ENCODE measurements around the gene SLIT2.

The SLIT2 gene

DNA sequence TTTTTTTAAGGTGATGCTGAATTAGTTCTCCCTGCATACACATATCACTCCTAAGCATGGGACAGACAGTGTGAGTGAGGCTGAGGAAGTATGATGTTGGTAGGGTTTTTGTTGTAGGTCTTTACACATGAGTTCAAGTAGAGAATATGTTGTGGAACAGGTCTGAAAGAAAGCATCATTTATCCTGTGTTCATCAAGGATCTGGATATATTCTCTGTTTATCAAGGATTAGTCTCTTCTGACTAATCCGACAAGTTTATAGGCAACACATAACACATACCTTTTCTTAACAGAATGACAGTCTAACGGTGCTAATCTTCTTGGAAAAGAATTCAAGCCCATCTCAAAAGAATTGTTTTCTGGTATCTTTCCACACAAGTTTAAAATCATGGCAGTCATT is 10.5 kb downstream of the SLIT2 start:
- no peak for DNase-seq

DNA sequence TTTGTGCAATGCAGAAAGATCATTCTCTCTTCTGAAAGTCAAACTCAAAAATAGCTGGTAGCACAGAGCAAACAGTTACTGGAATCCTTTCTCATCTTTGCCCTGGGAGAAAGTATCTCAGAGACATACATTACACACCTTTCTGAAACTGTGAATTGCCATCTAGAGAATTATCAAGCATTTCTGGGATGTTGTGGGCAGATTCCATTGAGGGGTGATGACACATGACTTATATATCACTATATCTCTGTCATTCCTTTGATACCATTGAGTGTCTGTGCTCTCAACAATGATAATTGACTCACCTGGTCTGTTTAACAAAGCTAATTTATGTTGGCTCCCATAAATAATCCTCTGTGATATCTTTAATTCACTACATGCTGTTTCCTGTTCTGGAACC is 13.0 kb downstream of the SLIT2 start:
- no peak for DNase-seq

DNA sequence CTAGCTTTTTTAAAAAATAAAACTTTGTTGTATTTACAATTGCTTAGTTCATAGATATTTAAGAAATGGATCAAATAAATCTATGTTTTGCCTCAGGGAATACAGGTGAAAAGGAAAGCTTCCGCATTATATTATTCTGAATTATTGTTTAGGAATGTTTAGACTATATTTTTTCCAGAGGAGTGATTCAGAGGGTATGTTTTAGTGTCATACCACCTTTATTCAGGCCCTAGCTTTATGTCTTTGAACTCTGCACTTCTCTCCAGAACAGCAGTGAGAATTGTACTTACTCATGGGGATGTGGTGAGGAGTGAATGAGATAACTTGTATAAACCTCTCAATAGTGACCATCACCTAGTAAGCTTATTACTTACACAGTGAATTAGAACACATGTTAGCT is 14.0 kb downstream of the SLIT2 start:
- DNase-seq: no peak

DNA sequence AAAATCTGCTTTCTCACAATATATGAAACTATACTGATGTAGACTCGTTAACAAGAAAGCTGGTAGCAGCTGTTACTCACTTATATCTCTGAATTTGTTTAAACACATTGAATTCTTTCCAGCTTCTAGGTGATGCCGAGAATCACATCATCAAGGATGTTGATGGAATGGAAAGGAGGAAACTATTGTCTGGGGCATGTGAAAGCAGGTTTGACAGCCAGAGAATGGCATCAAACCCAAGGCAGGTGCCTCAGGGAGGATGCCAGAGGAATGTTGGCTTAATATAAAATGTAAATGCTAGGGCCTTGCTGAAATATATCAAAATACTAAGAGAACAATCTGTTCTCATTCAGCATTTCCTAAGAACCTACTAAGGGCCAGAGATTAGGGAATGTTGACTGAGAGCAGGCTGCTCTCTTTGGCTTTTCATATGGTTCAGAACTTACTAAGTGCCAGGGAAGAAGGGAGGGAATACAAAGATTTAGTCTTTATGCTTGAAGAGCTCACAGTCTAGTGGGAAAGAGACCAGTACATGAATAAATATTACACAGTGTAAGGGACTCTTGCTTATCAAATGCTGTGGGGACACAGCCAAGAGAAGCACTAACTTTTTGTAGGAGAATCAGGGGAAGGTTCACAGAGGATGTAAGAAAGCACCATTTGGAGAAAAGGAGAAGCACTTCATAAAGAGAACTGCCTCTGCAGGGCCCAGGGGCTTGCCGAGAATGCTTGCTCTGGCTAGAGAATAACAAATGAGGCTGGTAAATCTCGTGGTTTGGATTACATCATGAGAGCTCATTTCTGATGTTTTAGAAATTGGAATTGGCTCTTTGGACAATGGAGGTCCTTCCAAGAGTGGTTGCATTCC is 14.7 kb downstream of the SLIT2 start:
- peak in 1 of 56 donors; percentile 2 for DNase-seq

DNA sequence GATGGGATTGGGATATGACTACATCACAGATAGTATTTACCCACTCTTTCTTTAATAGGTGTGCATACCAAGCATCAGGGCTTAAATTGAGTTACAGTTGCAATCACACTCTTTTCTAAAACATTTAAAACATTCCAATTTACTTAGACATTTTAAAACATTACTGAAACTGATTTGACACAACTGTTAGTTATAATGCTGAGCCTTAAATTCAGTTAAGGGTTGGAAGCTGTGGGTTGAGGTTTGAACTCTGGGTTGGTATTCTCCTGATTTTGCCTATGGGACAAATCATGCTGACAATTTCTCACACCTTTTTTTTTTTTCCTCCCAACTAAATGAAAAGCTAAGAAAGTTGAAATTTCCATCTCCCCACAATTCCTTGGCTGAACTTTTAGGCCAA is 16.3 kb downstream of the SLIT2 start:
- DNase-seq: no peak

DNA sequence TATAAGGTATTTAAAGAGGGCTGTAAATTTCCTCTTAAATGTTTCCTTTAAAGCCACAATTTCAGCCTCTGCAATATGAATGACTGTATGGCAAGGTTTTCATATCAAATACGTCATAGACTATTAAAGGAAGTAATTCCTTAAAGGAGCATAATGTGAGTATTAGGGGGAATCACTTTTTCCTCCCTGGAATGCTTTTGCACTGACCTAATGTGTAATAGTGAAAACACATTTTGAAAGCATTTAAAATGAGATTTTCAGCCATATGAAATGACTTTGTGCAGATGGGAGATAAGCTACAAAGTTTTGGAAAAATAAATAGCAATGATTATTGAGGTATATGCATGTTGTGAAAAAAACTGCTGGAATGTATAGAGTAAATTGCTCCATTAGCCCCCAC is 17.6 kb downstream of the SLIT2 start:
- DNase-seq: no peak

DNA sequence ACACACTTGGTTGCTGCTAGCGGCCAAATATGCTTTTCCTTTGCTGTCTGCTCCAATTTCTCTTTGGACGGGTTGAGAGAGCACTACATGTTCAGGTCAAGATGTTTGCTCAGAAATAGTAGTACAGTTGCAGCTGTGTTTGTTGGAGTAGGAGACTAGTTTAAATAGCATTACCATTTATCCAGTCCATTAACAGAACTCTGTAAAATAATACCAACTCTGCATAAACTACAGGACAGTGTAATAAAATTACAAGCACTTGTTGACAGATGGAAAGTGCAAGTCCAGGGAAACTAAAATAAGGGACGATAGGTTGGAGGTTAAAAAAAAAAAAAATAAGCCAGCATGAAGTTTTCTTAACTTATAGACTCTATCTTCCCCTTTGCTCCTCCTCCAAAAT is 20.2 kb downstream of the SLIT2 start:
- no peak for DNase-seq

DNA sequence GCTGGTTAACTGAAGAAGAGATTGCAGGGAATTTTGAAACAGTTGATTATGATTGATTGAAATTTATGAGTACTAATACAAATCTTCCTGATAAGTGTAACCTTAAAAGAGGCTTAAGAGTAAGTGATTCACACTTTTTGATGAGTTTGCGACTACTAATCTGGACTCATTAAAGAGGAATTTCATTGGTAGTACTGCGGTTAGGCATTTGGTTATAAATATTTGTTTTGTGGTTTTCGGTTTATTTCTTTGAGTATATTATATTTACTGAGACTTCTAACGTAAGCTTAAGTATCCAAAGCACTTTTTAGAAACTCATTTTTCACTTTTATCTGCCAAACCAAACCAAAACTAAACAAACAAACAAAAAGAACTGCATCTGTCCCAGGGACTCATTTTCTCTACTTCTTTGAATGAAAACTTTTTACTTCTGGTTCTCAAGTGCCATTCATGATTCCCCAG is 20.7 kb downstream of the SLIT2 start:
- DNase-seq: no peak

DNA sequence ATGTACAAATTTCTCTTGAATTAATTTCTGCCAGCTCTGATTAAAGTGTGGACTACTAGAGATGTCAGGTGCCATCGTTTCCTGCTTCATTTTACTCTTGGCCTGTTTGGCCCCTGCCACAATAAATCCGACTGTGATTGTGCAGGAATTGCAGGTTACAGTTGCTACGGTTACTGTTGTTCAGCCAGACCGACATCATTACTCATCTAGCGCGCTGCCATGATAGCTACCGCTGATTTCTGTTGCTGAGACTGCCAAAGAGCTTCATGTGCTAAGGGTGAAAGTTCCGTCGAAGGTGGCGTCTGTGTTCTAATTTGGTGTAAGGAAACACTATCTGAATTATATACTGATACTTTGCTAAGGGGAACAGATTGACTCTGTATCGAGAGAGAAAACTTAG is 22.1 kb downstream of the SLIT2 start:
- no peak for DNase-seq

DNA sequence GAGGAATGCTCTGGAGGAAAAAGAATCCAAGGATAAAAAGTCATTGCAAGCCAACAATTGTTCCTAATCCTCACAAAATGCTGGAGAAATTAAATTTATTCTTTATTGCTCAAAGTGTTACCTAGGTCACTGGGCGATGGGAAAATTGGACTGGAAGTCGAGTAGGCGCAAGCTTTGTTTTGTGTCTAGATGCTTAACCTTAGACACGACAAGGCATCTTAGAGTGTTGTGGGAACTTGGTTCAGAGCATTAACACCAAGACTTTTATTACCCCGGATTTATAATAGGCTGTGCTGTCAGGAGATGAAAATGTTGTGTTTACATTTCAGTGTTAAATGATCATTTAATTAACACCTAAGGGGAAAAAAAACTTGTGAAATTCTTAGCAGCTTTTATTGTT is 25.1 kb downstream of the SLIT2 start:
- DNase-seq: no peak

DNA sequence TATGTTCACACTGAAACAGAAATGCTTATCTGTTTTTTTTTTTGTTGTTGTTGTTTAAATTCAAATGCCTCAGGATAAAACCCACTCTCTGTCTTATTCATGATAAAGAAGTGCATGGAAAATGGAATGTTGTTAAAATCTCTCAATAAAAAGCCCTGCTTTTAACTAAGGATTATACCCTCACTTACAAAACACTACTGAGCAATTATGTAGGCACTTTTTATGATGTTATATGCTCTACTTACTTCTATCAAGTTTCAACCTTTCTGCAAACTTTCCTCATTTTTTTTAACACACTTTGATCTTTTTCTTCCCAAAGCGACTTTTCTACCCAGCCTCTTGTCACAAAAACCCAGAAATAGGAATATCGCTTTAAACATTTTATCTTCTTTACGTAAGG is 26.5 kb downstream of the SLIT2 start:
- no peak for DNase-seq

DNA sequence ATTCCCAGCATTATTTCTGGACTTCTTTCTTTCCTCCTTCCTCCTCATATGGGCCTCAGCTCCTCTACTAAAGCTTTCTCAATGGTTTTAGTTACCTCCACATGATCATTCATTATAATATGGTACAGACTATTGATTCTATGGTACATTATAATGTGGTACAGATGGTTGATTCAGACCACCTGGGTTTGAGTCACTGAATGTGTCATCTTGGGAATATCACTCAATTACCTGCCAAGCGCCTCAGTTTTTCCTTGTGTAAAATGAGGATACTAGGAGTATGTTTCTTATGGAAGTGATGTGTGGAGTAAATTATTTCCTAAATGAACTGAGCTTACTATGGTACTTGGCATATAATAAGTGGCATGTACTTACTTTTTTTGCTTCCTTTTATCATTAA is 27.7 kb downstream of the SLIT2 start:
- no peak for DNase-seq

DNA sequence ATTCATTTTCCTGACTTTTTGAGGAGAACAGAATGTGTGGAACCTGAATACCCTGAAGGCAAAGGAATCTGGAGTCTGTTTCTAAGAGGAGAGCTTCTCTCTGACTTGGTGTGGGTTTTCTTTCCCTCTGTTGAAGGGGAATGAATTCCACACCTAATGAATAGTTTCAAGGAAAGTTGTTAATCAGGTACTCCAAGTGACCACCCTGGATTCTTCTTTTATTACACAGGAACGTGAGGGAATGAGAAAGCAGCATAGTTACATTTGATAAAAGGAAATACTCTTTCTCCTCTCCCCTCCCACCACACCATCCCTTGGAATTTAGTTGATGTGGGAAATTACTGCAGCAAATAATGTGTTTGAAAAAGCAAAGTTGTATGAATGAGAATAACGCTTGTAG is 29.7 kb downstream of the SLIT2 start:
- DNase-seq: no peak

DNA sequence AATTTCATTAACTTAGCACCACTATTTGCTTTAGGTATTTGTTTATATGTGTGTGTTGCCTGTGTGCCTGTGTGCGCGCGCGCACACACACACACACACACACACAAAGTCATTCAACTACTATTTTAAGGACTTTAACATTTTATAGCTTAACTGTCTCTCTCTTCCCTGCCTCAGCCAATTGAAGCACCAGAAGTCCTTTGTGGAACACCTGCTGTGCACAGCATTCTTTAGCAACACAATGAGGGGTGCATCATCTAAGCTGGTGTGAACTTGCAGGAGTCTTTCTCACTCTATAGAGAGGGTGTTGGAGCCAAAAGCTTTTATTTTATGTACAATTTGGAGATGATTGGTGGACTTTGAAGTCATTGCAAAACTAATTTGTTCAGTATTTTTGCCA is 31.3 kb downstream of the SLIT2 start:
- DNase-seq: no peak

DNA sequence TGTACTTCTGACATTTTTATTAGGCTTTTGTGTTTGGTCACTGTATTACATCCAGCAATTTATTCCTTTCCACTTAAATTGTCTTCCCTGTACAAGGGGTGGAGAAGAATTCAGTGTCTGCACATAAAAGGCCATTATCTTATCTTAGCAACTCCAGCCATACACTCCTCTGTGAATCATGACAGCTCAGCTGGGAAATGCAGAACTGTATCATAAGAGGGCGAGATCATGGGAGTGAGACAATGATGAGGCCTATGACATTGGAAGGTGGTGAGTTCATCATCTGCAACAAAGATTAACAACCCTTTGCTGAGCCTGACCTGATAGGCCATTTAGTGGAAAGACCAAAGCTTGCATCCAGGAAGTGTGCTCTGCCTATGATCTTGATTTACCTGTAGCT is 33.3 kb downstream of the SLIT2 start:
- no peak for DNase-seq

DNA sequence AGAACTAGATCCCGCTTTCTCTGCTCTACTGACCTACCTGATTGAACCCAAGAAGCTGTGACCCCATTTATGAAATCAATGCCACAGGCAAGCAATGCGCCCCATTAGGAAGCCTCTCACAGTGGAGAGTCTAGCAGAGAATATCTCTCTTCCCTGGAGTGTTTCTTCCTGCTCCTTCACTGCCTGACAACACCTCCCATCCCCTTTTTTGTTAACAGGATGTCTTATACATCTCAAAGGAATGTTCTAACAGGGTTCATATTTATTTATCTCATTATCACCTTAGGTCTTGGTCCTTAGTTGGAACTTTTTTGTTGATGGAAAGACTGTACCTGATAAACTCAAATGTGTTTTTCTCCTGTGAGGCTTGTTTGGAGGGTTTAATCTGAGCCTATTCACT is 35.5 kb downstream of the SLIT2 start:
- no peak for DNase-seq

DNA sequence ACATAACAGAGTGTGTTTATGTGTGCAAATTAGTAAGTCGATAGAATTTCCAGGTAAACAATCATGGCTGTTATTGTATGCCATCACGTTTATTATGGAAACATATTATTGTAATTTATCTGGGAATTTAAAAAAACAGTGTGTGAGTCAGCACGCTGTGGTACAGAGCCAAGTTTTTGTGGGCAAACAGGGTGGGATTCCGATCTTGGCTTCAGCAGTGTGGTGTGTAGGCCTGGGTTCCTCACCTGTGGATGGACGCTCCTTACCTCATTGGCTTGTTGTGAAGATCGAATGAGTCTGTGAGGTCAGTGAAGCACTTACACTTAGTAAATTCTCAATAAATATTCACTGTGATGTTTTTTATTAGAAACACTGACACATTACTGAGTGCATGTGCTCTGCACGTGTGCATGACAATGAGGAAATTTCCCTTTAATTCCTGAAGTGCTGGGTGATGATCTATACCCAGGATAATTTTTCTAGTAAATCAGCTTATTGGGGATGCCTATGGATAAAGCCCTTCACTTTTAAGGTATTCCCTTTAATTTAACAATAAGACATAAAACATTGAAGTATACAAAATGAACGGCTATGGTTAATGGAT is 36.4 kb downstream of the SLIT2 start:
- no peak for DNase-seq

DNA sequence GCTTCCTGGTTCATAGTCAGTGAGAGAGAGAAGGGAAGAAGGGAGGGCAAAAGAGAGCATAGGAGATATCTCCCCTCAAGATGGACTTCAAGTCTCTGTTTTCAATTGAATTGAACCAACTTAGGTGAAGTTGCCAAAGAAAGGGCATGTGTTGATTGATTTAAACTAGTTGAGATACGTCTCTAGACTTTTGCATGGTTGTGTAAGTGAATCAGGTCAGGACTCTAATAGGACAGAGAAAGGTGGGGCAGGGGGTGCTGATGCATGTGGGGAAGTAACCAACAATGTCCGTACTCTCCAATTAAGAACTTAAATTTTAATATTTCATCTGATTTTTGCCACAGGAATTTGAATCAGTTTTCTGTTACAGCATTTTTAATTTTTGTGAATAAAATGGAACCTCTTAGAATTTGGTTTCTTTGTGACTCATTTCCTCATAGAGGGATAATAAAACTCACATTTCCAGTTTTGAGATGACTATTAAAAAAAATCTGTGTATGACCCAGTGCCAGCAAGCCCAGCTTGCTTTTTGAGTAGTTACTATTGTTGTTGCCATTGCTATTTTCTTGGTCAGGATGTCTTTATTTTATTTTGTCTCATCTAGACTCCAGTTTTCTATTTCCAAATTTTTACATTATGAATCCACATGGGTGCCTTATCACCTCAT is 37.3 kb downstream of the SLIT2 start:
- DNase-seq: no peak

DNA sequence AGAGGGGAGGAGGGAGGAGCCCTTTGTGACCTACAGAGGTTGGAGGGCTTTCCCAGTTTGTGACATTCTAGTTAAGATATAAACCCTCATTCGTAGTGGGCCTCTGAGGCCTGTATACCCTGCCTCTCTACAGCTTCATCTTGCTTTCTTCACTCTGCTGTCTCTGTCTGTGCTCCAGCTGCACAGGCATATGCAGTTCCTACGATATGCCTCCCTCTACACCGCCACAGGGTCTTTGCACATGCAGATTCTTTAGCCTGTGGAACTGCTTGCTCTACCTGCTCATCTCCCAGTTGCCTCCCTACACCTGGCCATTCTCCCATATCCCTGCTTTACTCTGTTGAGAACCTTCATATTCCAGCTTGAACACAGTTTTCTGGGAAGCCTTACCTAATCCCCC is 38.1 kb downstream of the SLIT2 start:
- no peak for DNase-seq

DNA sequence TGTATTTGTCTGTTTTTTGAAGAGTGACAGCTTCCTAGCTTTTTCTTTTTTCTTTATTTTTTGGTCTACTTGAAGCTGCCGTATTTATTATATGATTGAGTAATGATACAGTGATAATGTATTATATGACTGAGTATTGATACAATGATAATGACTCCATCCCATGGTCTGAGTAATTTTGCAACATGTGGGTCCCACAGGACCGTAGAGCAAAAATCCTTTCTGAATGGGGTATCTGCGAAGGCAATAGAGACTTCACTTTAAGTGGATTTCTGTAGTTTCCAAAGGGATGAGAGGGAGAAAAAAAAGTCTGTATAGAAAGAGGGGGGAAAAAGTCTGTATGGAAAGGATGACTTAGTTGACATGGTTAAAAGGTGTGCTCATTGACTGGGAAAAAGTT is 41.0 kb downstream of the SLIT2 start:
- DNase-seq: no peak

DNA sequence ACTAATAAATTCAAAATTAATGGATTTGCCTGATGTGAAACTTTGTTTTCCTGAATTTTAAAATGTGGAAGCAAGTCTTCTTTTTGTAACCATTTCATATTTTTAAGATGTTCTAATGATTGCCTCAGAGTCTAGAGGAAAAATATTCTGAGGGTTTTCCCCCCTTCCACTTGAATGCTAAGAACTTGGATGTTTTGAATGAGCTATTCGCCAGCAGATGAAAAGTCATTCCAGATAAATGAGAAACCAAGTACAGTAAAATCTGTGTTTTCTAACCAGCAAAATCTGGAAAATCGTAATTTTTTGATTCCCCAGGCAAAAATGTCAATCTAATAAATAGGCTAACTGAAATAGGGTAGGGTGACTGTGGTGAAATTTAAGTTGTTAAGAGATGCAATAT is 45.6 kb downstream of the SLIT2 start:
- DNase-seq: no peak

DNA sequence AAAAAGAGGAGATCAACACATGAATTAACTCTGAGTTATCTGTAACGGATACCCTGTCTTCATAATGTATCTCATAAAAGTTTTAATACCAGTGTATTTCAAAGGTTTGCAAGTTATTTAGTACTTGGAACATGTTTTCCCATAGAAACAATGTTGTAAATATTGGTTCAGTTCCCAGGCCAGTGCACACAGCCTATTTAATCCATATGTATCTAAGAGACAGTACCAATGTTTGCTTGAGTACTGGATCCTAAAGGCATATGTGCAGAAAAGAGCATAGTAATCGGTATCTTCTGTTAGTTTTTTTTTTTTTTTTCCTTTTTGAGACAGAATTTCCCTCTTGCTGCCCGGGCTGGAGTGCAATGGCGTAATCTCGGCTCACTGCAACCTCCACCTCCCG is 46.1 kb downstream of the SLIT2 start:
- DNase-seq: no peak

DNA sequence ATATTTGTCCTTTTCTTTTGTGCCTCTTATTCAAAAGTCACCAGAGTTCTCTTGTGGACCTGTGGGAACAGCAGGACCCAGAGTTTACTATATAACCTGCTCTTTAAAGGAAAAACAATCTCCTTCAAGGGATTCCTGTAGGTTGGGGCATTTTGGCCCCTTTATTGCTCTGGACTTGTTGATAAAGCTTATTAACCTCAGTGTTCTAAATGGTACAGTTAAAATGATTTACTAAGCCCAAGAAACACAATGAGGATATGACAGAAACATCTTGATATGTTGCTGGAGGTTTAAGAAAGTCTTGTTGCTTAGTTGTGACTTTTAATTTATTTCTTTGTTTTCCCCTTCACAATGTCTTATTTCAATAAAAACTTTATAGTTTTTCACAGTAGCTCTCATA is 46.8 kb downstream of the SLIT2 start:
- no peak for DNase-seq
